T-cell (primary cell): Measurements from ENCODE around the gene HTRA1. TPM values are rescaled to one million over a fixed set of nuclear protein-coding genes. Genes with fewer than 3 reads are reported as not detected.

Experiments used
- ATAC-seq, 4 experiments: fragments of 200-7000 bp in 3 of 4; fragments of 150-1000 bp in 1 of 4; cut with Tn5 transposase; replicated peaks in 1 of 4; 1 replicate in 3 of 4; 2 replicates in 1 of 4; pipeline ENCODE4 v1.10.0; 2021; ENCODE audit warnings: moderate library complexity in 3 of 4, mild to moderate bottlenecking in 2 of 4, moderate number of reproducible peaks in 1 of 4
- CTCF ChIA-PET, 2 donors: fragments of 300-600 bp; sonication (Branson Sonifier 250); formaldehyde crosslinking; loops; one replicate each; lab custom pipeline; 2022; ENCODE audit warnings: antibody characterized with exemption in 2 of 2; lab: Charles Lee
- POLR2A ChIA-PET, 2 donors: fragments of 300-600 bp; sonication (Branson Sonifier 250); formaldehyde crosslinking; loops; one replicate each; lab custom pipeline; 2022; ENCODE audit warnings: antibody characterized with exemption in 2 of 2; lab: Charles Lee
- DNase-seq, 35 experiments: peaks; one replicate each; pipeline versions ENCODE4 v3.0.0 to v3.0.0-alpha.2; 2013 to 2023
- H3K27ac ChIP-seq: one replicate; pipeline ENCODE4 v1.5.1; 2013; ENCODE audit warnings: low read length
- H3K27me3 ChIP-seq, 2 experiments: replicated peaks in 1 of 2; 1 replicate in 1 of 2; 2 replicates in 1 of 2; pipeline versions ENCODE4 v1.6.1 to v1.7.0; 2013; ENCODE audit warnings: low read length in 1 of 2, mixed read lengths in 1 of 2; ENCODE audit not compliant: control insufficient read depth in 2 of 2, insufficient read depth in 2 of 2; ENCODE audit errors: extremely low read depth in 1 of 2
- H3K36me3 ChIP-seq, 2 donors: 1 replicate in 1 of 2; 2 replicates in 1 of 2; pipeline versions ENCODE4 v1.6.1 to v1.7.0; 2013; ENCODE audit warnings: low read length in 1 of 2; ENCODE audit not compliant: control insufficient read depth in 2 of 2, insufficient read depth in 1 of 2; ENCODE audit errors: extremely low read depth in 1 of 2
- H3K4me1 ChIP-seq, 2 experiments: 1 replicate in 1 of 2; 2 replicates in 1 of 2; pipeline versions ENCODE4 v1.6.1 to v1.7.0; 2013; ENCODE audit warnings: low read length in 2 of 2, mixed read lengths in 1 of 2; ENCODE audit not compliant: insufficient read depth in 2 of 2, control insufficient read depth in 1 of 2; ENCODE audit errors: extremely low read depth in 1 of 2
- H3K4me3 ChIP-seq, 2 donors: 1 replicate in 1 of 2; 2 replicates in 1 of 2; pipeline versions ENCODE4 v1.5.1 to v1.7.0; 2013; ENCODE audit warnings: mild to moderate bottlenecking in 2 of 2, low read length in 1 of 2, moderate library complexity in 1 of 2; ENCODE audit not compliant: control insufficient read depth in 1 of 2; ENCODE audit errors: extremely low read depth in 1 of 2
- H3K9me3 ChIP-seq: 2 replicates; pipeline ENCODE4 v1.7.0; 2013
- H3K27ac Mint-ChIP-seq, 2 donors: one replicate each; pipeline ENCODE4 v1.8.0; 2020 to 2021; ENCODE audit warnings: mild to moderate bottlenecking in 2 of 2, mixed read lengths in 2 of 2
- H3K27me3 Mint-ChIP-seq, 2 donors: one replicate each; pipeline ENCODE4 v1.8.0; 2021 to 2022; ENCODE audit warnings: mixed read lengths in 2 of 2
- H3K36me3 Mint-ChIP-seq: one replicate; pipeline ENCODE4 v1.8.0; 2021; ENCODE audit warnings: mixed read lengths
- H3K4me1 Mint-ChIP-seq, 3 donors: one replicate each; pipeline ENCODE4 v1.8.0; 2020 to 2022; ENCODE audit warnings: mixed read lengths in 3 of 3, mild to moderate bottlenecking in 1 of 3
- H3K4me3 Mint-ChIP-seq, 3 donors: one replicate each; pipeline ENCODE4 v1.8.0; 2020 to 2022; ENCODE audit warnings: mild to moderate bottlenecking in 3 of 3, mixed read lengths in 3 of 3, moderate library complexity in 3 of 3
- H3K9me3 Mint-ChIP-seq, 3 donors: one replicate each; pipeline ENCODE4 v1.8.0; 2020 to 2022; ENCODE audit warnings: mixed read lengths in 3 of 3
- WGBS: methylation state at CpG from one replicate; pipeline ENCODE4 v1.1.5; 2013; ENCODE audit warnings: missing lambda C conversion rate; ENCODE audit not compliant: insufficient coverage; 5-methylcytosine and 5-hydroxymethylcytosine counted together
- total RNA-seq, 35 experiments: library from RNA in 6 of 35; stranded (reverse) in 6 of 35; fragments of 120-200 nt in 1 of 35; gene quantifications; one replicate each; pipeline versions ENCODE4 v1.2.1 to v1.2.4 and lab custom pipeline; 2013 to 2026

Gene HTRA1
- total RNA-seq, 5 donors from 2014 or later (not counting 1 experiment from before 2014, with no cell fraction given) = 0.51 to 0.56 (median 0.55) TPM; not detected in 2

GRCh38 chr10:122463466-122464249 is 2.3 kb downstream of the HTRA1 start:
- Histone ChIP-seq H3K9me3 (no peaks in the 10 kb centered on the region), H3K4me1 (peaks cover 0 to 26% of the 10 kb centered on the region in 2 experiments), H3K36me3 (no peaks in the 10 kb centered on the region), H3K27ac (no peak overlapping the region), H3K4me3 (no peak overlapping the region), H3K27me3 (peaks cover 11 to 56% of the 10 kb centered on the region in 2 experiments)
- ChIA-PET CTCF (no interaction called here), POLR2A (no interaction called here)
- Mint-ChIP-seq H3K27ac (no peak overlapping the region), H3K4me3 (peak overlapping the region; percentile 22 to 81 (median 54)), H3K9me3 (no peaks in the 10 kb centered on the region), H3K36me3 (no peaks in the 10 kb centered on the region), H3K4me1 (peaks cover 14 to 22% (median 19%) of the 10 kb centered on the region in 3 donors), H3K27me3 (peaks cover 54 to 60% of the 10 kb centered on the region in 2 donors)
- DNase-seq (no peak), ATAC-seq (no peak)
- 78% methylated on average over 11 of the region's 17 CpGs for WGBS

DNA sequence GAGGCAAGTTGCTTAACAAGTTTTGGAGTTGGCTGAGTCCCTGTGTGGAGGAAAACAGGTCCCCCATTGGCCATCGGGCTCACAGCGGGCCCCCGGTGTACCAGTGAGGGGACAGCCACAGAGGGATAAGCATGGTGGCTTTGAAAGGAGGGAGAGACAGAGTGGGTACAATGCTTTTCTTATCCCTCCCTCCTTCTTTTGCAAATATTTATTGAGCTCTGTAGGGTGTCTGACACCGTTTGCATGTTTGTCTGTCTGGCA is 2.8 kb downstream of the HTRA1 start:
- H3K4me3 ChIP-seq = no peak overlapping the region
- ChIA-PET CTCF (no interaction called here), POLR2A (no interaction called here)
- H3K9me3 ChIP-seq = no peaks in the 10 kb centered on the region
- DNase-seq = no peak
- no peaks in the 10 kb centered on the region for H3K36me3 ChIP-seq
- H3K27ac ChIP-seq = no peak overlapping the region
- peaks cover 0 to 26% of the 10 kb centered on the region in 2 experiments for H3K4me1 ChIP-seq
- peaks cover 53 to 55% of the 10 kb centered on the region in 2 donors for H3K27me3 Mint-ChIP-seq
- no peak overlapping the region for H3K27ac Mint-ChIP-seq
- peaks cover 11 to 51% of the 10 kb centered on the region in 2 experiments for H3K27me3 ChIP-seq
- WGBS = no CpG with 5 or more reads among the region's 4 CpGs
- H3K36me3 Mint-ChIP-seq = no peaks in the 10 kb centered on the region
- H3K4me1 Mint-ChIP-seq = peaks cover 14 to 20% (median 19%) of the 10 kb centered on the region in 3 donors
- no peak overlapping the region for H3K4me3 Mint-ChIP-seq
- H3K9me3 Mint-ChIP-seq = no peaks in the 10 kb centered on the region
- ATAC-seq = no peak

GRCh38 chr10:122464586-122464985 is 3.2 kb downstream of the HTRA1 start:
- DNase-seq = no peak
- Histone ChIP-seq H3K4me3 (no peak overlapping the region), H3K4me1 (peaks cover 0 to 26% of the 10 kb centered on the region in 2 experiments), H3K36me3 (no peaks in the 10 kb centered on the region), H3K27me3 (peaks cover 8 to 51% of the 10 kb centered on the region in 2 experiments), H3K27ac (no peak overlapping the region), H3K9me3 (no peaks in the 10 kb centered on the region)
- ChIA-PET POLR2A (no interaction called here), CTCF (no interaction called here)
- no peaks in the 10 kb centered on the region for H3K36me3 Mint-ChIP-seq
- H3K4me1 Mint-ChIP-seq = peaks cover 13 to 17% (median 17%) of the 10 kb centered on the region in 3 donors
- H3K4me3 Mint-ChIP-seq = no peak overlapping the region
- no peak for ATAC-seq
- H3K27ac Mint-ChIP-seq = no peak overlapping the region
- H3K27me3 Mint-ChIP-seq = peaks cover 51% of the 10 kb centered on the region in 2 donors
- no peaks in the 10 kb centered on the region for H3K9me3 Mint-ChIP-seq
- 88% methylated on average over 11 of the region's 11 CpGs for WGBS

DNA sequence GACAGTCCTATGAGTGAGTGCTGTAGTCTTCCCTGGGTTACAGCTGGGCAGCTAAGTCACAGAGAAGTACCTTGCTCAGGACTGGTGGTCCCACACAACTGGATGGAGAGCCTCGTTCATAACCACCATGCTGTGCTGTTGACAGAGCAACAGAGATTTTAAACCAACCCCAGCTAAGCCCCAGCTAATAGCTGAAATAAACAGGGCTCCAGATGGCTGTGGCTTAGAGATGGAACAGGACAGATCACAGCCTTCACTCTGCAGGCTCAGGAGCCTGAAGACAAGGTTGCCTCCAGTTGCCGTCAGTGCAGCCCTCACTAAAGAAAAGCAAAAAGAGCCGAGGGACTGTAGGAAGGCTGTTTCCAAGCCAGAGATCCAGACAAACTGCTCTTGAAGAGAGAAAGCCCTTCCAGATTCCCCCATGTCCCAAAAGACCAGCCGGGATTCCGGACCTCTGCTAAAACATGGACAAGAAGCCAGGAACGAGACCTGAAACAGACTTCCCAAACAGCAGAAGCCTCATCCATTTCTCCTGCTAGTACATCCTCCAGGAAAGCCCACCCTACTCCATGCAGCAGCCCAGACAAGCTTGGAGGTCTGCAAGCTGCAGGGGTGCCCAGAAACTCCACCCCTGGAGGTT is 4.2 kb downstream of the HTRA1 start:
- ChIA-PET CTCF (no interaction called here), POLR2A (no interaction called here)
- Histone ChIP-seq H3K4me3 (no peak overlapping the region), H3K27ac (no peak overlapping the region), H3K36me3 (no peaks in the 10 kb centered on the region), H3K4me1 (peaks cover 0 to 19% of the 10 kb centered on the region in 2 experiments), H3K9me3 (no peaks in the 10 kb centered on the region), H3K27me3 (peaks cover 8 to 41% of the 10 kb centered on the region in 2 experiments)
- H3K36me3 Mint-ChIP-seq = no peaks in the 10 kb centered on the region
- ATAC-seq (no peak), DNase-seq (no peak)
- H3K27me3 Mint-ChIP-seq = peaks cover 42 to 51% of the 10 kb centered on the region in 2 donors
- no peak overlapping the region for H3K27ac Mint-ChIP-seq
- 60% methylated on average over 1 of the region's 6 CpGs for WGBS
- peaks cover 11 to 16% (median 15%) of the 10 kb centered on the region in 3 donors for H3K4me1 Mint-ChIP-seq
- no peak overlapping the region for H3K4me3 Mint-ChIP-seq
- H3K9me3 Mint-ChIP-seq = no peaks in the 10 kb centered on the region

- H3K9me3 Mint-ChIP-seq = no peaks in the 10 kb centered on the region
- H3K36me3 ChIP-seq = no peaks in the 10 kb centered on the region
- H3K27me3 Mint-ChIP-seq = peaks cover 46 to 58% of the 10 kb centered on the region in 2 donors
- CTCF ChIA-PET = interaction anchor here (0.6 kb wide), 2 partner anchors 56 to 482 kb away, joined by 3 to 6 read pairs; no protein-coding TSS in a partner anchor
- 88% methylated on average over 3 of the region's 8 CpGs for WGBS
- H3K27ac Mint-ChIP-seq = no peak overlapping the region
- H3K4me1 Mint-ChIP-seq = peaks cover 9 to 13% (median 13%) of the 10 kb centered on the region in 3 donors
- H3K4me1 ChIP-seq = peaks cover 0 to 11% of the 10 kb centered on the region in 2 experiments
- H3K27ac ChIP-seq = no peak overlapping the region
- H3K9me3 ChIP-seq = no peaks in the 10 kb centered on the region
- H3K4me3 Mint-ChIP-seq = no peak overlapping the region
- POLR2A ChIA-PET = interaction anchor here in 1 of 2 donors (0.7 kb wide), 1 partner anchor 21 kb away, joined by 3 read pairs; no protein-coding TSS in a partner anchor
- DNase-seq (no peak), ATAC-seq (no peak)
- peaks cover 6 to 37% of the 10 kb centered on the region in 2 experiments for H3K27me3 ChIP-seq
- no peak overlapping the region for H3K4me3 ChIP-seq
- H3K36me3 Mint-ChIP-seq = no peaks in the 10 kb centered on the region
These were observed 5.6 kb downstream of the HTRA1 start for GRCh38 chr10:122466951-122467381.

DNA sequence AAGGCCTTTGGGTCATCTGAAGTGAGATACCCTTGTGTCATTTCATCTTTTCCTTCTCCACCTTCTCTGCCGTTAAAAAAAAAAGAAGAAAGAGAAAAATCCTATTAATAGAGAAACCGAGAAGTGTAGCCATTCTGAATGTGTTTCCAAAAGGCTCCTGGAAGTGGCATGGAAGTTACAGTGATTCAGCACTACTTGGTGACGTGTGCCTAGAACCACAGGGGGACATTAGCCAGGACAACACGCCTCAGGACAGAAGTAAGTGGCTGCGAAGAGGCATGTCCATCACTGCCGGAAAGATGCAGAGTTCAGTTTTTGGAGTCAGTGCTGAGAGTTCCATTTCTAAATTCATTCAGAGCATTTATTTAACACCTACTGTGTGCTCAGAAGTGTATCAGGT is 6.3 kb downstream of the HTRA1 start:
- WGBS = 58% methylated on average over 2 of the region's 6 CpGs
- ChIA-PET POLR2A (no interaction called here), CTCF (no interaction called here)
- H3K27ac Mint-ChIP-seq = no peak overlapping the region
- H3K4me3 ChIP-seq = no peak overlapping the region
- DNase-seq (no peak), ATAC-seq (no peak)
- no peaks in the 10 kb centered on the region for H3K36me3 ChIP-seq
- H3K4me1 ChIP-seq = peaks cover 0 to 4% of the 10 kb centered on the region in 2 experiments
- H3K4me1 Mint-ChIP-seq = peaks cover 4 to 10% (median 7%) of the 10 kb centered on the region in 3 donors
- H3K27me3 Mint-ChIP-seq = peaks cover 41 to 54% of the 10 kb centered on the region in 2 donors
- peaks cover 6 to 30% of the 10 kb centered on the region in 2 experiments for H3K27me3 ChIP-seq
- H3K9me3 Mint-ChIP-seq = no peaks in the 10 kb centered on the region
- H3K4me3 Mint-ChIP-seq = no peak overlapping the region
- no peaks in the 10 kb centered on the region for H3K9me3 ChIP-seq
- H3K36me3 Mint-ChIP-seq = no peaks in the 10 kb centered on the region
- no peak overlapping the region for H3K27ac ChIP-seq
